Stimulated activated CD8-positive, alpha-beta memory T cell treated with anti-CD3 and anti-CD28 coated beads, Interleukin-7, amount 100 ng/mL, for 48 hours (primary cell): Measurements from ENCODE around the gene SREK1IP1.
"Not testable (repeated sequence)": the region's sequence is repeated elsewhere in the genome, so short reads cannot be mapped to it uniquely, and the experiment has no call there.

ENCODE experiments used
- DNase-seq, 2 donors: peaks; one replicate each; pipeline ENCODE4 v3.0.0-alpha.2; 2020; ENCODE audit warnings: low read depth in 1 of 2; ENCODE audit errors: extremely low read depth in 1 of 2

Gene SREK1IP1

GRCh38 chr5:64765804-64766504 lies 2.5 kb downstream of the SREK1IP1 start:
- DNase-seq: no peak

- DNase-seq: no peak
Observed at GRCh38 chr5:64763948-64764503, 4.5 kb downstream of the SREK1IP1 start.

- no peak for DNase-seq
Observed at GRCh38 chr5:64759960-64760660, 8.4 kb downstream of the SREK1IP1 start.

- DNase-seq: no peak
Observed at GRCh38 chr5:64758901-64759300, 9.6 kb downstream of the SREK1IP1 start.

- DNase-seq: no peak
Observed at GRCh38 chr5:64754066-64754465, 14.4 kb downstream of the SREK1IP1 start.

DNA sequence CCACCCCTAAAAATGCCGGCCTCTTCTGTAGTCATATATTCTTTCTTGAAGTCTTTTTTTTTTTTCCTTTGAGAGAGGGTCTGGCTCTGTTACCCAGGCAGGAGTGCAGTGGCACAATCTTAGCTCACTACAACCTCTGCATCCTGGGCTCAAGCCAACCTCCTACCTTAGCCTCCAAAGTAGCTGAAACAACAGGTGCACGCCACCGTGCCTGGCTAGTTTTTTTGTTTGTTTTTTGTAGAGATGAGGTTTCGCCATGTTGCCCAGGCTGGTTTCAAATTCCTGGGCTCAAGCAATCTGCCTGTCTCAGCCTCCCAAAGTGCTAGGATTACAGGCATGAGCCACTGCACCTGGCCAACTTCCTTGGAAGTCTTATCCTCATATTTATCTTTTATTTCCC lies 19.1 kb downstream of the SREK1IP1 start:
- no peak for DNase-seq

- no peak for DNase-seq
Observed at GRCh38 chr5:64746446-64746845, 22.0 kb downstream of the SREK1IP1 start.

- DNase-seq: no peak
Observed at GRCh38 chr5:64744914-64745313, 23.6 kb downstream of the SREK1IP1 start.

DNA sequence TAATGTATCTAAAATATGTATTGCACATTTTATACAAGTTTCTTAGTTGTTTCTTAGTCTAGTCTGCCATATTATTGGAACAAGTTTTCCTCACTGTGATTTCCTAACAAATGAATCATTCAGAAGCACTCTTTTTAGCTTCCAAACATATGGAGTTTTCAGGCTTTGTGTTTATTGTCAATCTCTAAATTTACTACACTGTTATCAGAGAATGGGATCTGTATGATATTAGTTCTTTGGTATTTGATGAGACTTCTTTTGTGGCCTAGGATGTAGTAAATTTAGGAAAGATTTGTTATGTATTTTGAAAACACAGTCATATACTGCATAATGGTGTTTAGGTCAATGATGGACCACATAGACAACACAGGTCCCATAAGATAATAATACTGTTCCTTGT lies 25.7 kb downstream of the SREK1IP1 start:
- no peak for DNase-seq

GRCh38 chr5:64742411-64742810 lies 26.1 kb downstream of the SREK1IP1 start:
- DNase-seq: no peak

- DNase-seq: no peak
Observed at GRCh38 chr5:64727150-64727549, 41.3 kb downstream of the SREK1IP1 start.

DNA sequence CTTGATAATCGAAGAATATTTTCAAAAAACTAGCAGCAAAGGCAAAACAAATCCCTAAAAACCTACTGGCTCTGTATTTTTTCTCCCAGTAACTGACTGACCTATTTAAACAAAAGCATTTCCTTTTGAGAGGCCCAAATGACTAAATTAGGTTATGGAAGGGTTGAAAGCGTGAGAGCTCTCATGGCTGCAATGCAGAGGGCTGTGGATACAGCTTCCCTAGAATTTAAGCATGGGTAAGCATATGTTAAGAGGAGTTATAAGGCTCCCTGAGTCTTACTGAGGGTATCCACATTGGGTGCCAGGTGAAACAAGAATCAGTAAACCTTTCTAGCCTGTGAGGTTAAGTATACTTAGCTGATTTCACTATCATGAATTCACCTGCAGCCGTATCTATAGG lies 45.9 kb downstream of the SREK1IP1 start:
- no peak for DNase-seq

DNA sequence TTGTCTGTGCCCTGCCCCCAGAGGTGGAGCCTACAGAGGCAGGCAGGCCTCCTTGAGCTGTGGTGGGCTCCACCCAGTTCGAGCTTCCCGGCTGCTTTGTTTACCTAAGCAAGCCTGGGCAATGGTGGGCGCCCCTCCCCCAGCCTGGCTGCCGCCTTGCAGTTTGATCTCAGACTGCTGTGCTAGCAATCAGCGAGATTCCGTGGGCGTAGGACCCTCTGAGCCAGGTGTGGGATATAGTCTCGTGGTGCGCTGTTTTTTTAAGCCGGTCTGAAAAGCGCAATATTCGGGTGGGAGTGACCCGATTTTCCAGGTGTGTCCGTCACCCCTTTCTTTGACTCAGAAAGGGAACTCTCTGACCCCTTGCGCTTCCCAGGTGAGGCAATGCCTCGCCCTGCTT lies 54.0 kb downstream of the SREK1IP1 start:
- not testable (repeated sequence) for DNase-seq

DNA sequence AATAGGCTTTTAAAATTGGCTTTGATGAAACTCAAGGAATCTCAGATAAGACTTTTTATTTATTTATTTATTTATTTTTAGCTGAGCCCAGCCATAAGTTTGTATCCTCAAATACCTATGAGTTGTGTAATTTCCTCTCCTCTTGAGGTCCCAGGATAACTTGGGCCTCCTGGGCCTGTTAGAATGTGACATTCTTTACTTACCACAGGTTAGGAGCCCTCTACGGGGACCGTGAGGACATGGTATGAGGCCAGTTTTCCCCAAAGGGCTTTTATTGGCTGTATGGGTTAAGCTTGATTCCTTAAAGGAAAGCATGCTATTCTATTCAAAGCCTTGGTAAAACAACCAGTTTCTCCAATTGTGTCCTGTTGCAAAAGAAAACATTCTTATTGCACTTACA lies 61.3 kb downstream of the SREK1IP1 start:
- DNase-seq: no peak

DNA sequence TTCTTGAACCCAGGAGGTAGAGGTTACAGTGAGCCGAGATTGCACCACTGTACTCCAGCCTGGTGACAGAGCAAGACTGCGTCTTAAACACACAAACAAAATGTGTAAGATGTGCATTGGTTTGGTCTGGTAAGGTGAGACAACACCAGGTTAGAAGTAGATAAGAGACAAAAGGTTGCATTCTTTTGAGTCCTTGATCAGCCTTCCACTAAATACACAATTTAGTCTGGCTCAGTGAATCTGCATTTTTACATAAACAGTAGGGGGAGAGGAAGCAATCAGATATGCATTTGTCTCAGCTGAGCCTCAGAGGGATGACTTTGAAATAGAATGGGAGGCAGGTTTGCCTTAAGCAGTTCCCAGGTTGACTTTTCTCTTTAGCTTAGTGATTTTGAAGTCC lies 62.4 kb downstream of the SREK1IP1 start:
- DNase-seq: not testable (repeated sequence)

DNA sequence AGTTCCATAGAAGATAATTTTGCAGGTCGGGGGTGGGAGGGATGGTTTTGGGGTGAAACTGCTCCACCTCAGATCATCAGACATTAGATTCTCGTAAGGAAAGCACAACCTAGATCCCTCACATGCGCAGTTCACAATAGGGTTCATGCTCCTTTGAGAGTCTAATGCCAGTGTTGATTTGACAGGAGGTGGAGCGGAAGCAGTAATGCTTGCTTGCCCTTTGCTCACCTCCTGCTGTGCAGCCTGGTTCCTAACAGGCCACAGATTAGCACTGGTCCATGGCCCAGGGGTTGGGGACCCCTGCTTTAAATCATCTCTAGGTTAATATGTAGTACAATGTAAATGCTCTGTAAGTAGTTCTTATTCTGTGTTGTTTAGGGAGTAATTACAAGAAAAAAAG lies 67.7 kb downstream of the SREK1IP1 start:
- DNase-seq: no peak

GRCh38 chr5:64696414-64696813 lies 72.1 kb downstream of the SREK1IP1 start:
- DNase-seq: not testable (repeated sequence)

GRCh38 chr5:64693636-64694035 lies 74.9 kb downstream of the SREK1IP1 start:
- no peak for DNase-seq

- DNase-seq: no peak
Observed at GRCh38 chr5:64691291-64691690, 77.2 kb downstream of the SREK1IP1 start.

GRCh38 chr5:64690417-64691151 lies 77.9 kb downstream of the SREK1IP1 start, which contains the start of gene SHISAL2B:
TSS of gene SHISAL2B (plus strand) at chr5:64690503. CDS start at chr5:64690624, 121 bp downstream.
- no peak for DNase-seq

DNA sequence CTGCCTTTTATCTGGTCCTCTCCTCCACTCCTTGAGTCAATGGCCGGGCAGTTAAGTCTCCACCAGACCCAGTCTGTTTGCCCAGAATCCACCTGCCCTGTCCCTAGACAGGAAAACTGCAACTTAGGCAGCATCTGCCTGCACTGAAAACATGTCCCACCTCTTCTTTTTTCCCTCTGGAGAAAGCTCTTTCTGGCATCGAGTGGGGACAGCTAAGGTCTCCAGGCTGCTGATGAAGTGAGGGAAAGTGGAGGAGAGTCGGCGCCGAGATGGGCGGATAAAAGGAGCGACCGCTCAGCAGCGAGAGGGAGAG lies 78.4 kb downstream of the SREK1IP1 start:
- no peak for DNase-seq

GRCh38 chr5:64688965-64689364 lies 79.5 kb downstream of the SREK1IP1 start:
- DNase-seq: no peak
